ENCODE results near the gene PSME1. TPM values are rescaled to one million over a fixed set of nuclear protein-coding genes. Genes with fewer than 3 reads are reported as not detected.

The PSME1 gene
- total RNA-seq, 4 donors from 2014 or later = 100 to 256 (median 116) TPM

DNA sequence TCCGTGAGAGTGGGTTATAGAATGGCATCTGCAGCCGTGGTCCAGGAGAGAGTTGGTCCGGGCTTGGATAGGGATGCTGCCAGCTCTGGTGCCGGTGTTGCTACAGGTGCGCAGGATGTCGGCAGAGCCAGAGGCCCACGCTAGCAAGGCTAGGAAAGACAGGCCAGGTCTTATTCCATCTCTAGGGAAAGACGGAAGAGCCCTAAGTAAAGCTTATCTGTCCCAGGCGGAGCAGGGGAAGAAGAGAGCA lies 485 bp upstream of the PSME1 start:
- H3K4me3 ChIP-seq = peak overlapping the region; percentile 77 to 100 (median 88)
- peak overlapping the region; percentile 95 to 98 (median 96) for H3K27ac ChIP-seq
- TF ChIP-seq POLR2A (IDR thresholded peaks at IDR 0.05) = no peak
- TF ChIP-seq, protein P1, sequence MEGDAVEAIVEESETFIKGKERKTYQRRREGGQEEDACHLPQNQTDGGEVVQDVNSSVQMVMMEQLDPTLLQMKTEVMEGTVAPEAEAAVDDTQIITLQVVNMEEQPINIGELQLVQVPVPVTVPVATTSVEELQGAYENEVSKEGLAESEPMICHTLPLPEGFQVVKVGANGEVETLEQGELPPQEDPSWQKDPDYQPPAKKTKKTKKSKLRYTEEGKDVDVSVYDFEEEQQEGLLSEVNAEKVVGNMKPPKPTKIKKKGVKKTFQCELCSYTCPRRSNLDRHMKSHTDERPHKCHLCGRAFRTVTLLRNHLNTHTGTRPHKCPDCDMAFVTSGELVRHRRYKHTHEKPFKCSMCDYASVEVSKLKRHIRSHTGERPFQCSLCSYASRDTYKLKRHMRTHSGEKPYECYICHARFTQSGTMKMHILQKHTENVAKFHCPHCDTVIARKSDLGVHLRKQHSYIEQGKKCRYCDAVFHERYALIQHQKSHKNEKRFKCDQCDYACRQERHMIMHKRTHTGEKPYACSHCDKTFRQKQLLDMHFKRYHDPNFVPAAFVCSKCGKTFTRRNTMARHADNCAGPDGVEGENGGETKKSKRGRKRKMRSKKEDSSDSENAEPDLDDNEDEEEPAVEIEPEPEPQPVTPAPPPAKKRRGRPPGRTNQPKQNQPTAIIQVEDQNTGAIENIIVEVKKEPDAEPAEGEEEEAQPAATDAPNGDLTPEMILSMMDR (IDR thresholded peaks at IDR 0.05) = no peak
- no peaks in the 10 kb centered on the region for H3K9me3 ChIP-seq
- intact Hi-C loops (cut with DNase I) = no loop called here
- WGBS, 2 donors = 2 to 4% methylated on average over 9 of the region's 9 CpGs
- peaks cover 17 to 27% (median 17%) of the 10 kb centered on the region in 3 donors for H3K36me3 ChIP-seq
- no peak for DNase-seq
- peaks cover 31 to 68% (median 41%) of the 10 kb centered on the region in 3 donors for H3K4me1 ChIP-seq
- no peaks in the 10 kb centered on the region for H3K27me3 ChIP-seq

DNA sequence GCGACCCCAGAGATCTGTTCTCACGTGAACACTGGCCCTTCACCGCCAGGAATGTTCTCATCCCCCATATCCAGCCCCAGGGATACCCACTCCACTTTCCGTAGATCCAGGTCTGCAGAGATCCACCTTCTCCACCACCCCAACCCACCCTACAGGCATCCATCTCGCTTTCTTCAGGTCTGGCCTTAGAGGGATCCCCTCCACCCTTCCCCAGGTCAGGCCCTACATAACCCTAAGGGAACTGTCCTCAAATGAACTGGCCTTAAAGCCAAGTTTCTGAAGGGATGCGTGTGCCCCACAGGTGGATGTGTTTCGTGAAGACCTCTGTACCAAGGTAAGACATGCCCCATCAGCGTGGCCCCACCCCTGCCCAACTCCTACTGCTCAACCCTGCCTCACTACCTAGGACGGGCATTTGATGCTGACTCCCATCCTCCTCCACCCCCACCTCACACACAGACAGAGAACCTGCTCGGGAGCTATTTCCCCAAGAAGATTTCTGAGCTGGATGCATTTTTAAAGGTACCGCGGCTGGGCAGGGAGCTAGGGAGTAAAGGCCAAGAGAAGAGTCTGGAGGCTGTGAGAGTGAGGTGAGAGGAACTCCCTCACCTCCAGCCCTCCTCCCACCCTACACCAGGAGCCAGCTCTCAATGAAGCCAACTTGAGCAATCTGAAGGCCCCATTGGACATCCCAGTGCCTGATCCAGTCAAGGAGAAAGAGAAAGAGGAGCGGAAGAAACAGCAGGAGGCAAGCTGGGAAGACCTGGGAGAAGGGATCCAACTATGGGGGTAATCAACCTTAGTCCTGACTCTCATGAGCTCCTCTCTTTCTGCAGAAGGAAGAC lies 912 bp downstream of the PSME1 start:
- Histone ChIP-seq H3K9me3 (no peaks in the 10 kb centered on the region), H3K36me3 (peaks cover 17 to 27% (median 17%) of the 10 kb centered on the region in 3 donors), H3K4me3 (peak overlapping the region; percentile 77 to 100 (median 88)), H3K27me3 (no peaks in the 10 kb centered on the region), H3K27ac (peak overlapping the region; percentile 95 to 98 (median 96)), H3K4me1 (peaks cover 31 to 68% (median 41%) of the 10 kb centered on the region in 3 donors)
- TF ChIP-seq POLR2A (IDR thresholded peaks at IDR 0.05) = no peak
- TF ChIP-seq, protein P1 (IDR thresholded peaks at IDR 0.05) = no peak
- intact Hi-C loops (cut with DNase I) = no loop called here
- DNase-seq = no peak
- 16 to 24% methylated on average over 9 of the region's 13 CpGs for WGBS, 2 donors

DNA sequence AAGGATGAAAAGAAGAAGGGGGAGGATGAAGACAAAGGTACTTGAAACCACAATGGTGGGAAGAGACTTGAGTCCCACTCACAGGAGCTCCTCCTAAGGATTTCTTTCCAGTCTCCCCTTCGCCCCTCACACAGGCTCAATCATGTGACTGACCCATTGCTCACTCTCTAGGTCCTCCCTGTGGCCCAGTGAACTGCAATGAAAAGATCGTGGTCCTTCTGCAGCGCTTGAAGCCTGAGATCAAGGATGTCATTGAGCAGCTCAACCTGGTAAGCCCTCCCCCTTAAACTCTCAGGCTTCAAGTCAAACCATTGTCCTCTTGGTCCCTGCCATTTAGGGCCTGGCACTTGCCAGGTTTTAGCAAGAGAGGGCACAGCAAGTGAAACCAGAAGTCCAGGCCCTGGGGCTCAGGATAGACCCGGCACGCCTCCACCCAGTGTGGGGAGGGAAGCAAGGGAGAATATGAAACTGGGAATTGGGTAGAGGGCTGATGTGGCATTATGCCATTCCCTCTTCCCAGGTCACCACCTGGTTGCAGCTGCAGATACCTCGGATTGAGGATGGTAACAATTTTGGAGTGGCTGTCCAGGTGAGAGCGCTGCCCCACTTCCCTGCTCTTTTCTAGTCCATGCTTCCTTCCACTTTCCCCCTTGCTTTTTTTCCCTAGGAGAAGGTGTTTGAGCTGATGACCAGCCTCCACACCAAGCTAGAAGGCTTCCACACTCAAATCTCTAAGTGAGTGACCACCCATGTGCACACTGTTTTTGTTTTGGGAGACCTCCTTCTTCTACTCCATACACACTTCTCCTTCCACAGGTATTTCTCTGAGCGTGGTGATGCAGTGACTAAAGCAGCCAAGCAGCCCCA lies 1.8 kb downstream of the PSME1 start:
- Histone ChIP-seq H3K4me1 (peaks cover 38 to 68% (median 46%) of the 10 kb centered on the region in 3 donors), H3K9me3 (no peaks in the 10 kb centered on the region), H3K27ac (peak overlapping the region in 2 of 4 donors; percentile 96 to 97), H3K36me3 (peaks cover 17 to 27% (median 17%) of the 10 kb centered on the region in 3 donors), H3K27me3 (no peaks in the 10 kb centered on the region), H3K4me3 (peak overlapping the region in 1 of 4 donors; percentile 100)
- 87 to 88% methylated on average over 5 to 7 of the region's 8 CpGs for WGBS, 2 donors
- TF ChIP-seq POLR2A (IDR thresholded peaks at IDR 0.05) = no peak
- TF ChIP-seq, protein P1 (IDR thresholded peaks at IDR 0.05) = no peak
- no peak for DNase-seq
- intact Hi-C loops (cut with DNase I) = no loop called here

DNA sequence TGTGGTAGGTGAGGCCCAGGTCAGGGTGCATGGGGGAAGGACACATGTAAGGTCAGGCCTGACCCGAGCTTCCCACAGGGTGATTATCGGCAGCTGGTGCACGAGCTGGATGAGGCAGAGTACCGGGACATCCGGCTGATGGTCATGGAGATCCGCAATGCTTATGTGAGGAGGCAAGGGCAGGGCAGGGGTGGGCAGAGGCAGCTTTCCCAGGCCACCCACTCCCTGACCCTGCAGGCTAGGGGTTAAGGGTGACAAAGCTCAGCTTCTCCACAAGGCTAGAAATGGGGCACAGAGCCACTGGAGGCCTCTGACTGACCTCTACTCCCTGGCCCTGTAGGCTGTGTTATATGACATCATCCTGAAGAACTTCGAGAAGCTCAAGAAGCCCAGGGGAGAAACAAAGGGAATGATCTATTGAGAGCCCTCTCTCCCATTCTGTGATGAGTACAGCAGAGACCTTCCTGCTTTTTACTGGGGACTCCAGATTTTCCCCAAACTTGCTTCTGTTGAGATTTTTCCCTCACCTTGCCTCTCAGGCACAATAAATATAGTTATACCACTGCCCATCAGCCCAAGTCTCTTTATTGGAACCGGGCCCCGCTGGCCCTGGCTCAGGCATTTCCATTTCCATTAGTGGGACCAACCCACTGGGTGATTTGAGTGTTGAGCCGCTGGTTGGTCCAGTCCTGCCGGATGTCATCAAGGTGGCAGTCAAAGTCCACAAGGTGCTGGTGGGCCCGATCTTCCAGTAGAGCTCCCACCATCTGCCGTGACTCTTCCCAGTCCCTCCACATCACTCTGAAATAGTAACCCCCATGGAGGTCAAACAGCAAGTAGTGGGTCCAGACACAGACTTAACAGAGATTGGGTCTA lies 2.6 kb downstream of the PSME1 start:
- Histone ChIP-seq H3K4me1 (peaks cover 38 to 68% (median 46%) of the 10 kb centered on the region in 3 donors), H3K27me3 (no peaks in the 10 kb centered on the region), H3K27ac (peak overlapping the region in 1 of 4 donors; percentile 37), H3K4me3 (no peak overlapping the region), H3K9me3 (no peaks in the 10 kb centered on the region), H3K36me3 (peaks cover 17 to 33% (median 17%) of the 10 kb centered on the region in 3 donors)
- TF ChIP-seq POLR2A (IDR thresholded peaks at IDR 0.05) = no peak
- TF ChIP-seq, protein P1 (IDR thresholded peaks at IDR 0.05) = no peak
- DNase-seq = no peak
- 82 to 92% methylated on average over 8 to 11 of the region's 13 CpGs for WGBS, 2 donors
- intact Hi-C loops (cut with DNase I) = no loop called here
